Stimulated activated CD4-positive, alpha-beta T cell treated with anti-CD3 and anti-CD28 coated beads, Interleukin-4, amount 100 ng/mL, for 1 hour (primary cell): ENCODE measurements around the gene CFDP1.

Experiments used
- DNase-seq: peaks from one replicate; pipeline ENCODE4 v3.0.0-alpha.2; 2020

CFDP1 gene

GRCh38 chr16:75246504-75247205, 186.6 kb downstream of the CFDP1 start:
- DNase-seq: no peak

DNA sequence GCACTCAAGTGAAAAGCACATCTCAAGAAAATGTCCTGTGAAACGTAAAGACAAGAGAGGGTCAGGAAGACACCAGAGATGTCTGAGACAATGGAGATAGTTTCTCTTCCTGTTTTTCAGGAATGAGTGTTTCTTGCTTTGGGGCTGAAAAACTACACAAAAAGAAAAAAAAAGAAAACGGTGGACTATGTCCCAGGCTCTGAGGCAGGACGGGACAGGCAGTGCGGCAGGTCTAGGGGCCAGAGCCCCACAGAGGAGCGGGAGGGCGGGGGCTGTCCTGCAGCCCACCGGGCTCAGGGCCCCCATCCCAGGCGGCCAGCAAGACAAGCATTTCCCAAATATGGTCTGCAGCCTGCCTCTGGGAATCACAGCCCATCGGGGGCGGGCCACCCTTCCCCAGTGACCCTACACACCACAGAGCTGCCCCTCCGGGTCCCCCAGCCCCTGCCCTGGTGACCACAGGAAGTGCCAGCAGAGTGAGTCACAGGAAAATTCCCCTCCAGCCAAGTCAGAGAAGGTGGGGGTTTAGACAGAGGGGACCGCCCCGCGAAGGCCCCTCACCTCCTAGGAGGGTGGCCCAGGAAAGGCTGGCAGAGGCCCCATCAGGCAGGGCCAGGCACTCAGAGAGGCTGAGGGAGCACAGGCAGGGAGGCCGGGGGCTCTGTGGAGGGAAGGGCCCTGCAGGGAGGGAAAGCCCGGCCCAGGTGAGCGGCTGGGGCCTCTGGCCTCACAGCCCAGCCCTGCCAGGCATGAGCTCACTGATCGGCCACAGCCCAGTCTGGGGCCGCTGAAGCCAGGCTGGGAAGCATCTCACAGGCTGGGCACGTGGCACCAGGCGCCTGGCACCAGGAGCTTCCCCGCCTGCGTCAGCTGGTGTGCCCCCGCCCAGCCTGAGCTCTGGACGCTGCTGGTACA, 188.2 kb downstream of the CFDP1 start:
- DNase-seq: no peak

- DNase-seq: no peak
Measured at GRCh38 chr16:75244225-75244809, 189.0 kb downstream of the CFDP1 start.
